ENCODE measurements around the gene GFER. TPM values are rescaled to one million over a fixed set of nuclear protein-coding genes. Genes with fewer than 3 reads are reported as not detected.
"Not testable (repeated sequence)": the region's sequence is repeated elsewhere in the genome, so short reads cannot be mapped to it uniquely, and the experiment has no call there.

GFER gene
- total and polyA plus RNA-seq, 7 donors = 18.9 to 53.2 (median 34.2) TPM

DNA sequence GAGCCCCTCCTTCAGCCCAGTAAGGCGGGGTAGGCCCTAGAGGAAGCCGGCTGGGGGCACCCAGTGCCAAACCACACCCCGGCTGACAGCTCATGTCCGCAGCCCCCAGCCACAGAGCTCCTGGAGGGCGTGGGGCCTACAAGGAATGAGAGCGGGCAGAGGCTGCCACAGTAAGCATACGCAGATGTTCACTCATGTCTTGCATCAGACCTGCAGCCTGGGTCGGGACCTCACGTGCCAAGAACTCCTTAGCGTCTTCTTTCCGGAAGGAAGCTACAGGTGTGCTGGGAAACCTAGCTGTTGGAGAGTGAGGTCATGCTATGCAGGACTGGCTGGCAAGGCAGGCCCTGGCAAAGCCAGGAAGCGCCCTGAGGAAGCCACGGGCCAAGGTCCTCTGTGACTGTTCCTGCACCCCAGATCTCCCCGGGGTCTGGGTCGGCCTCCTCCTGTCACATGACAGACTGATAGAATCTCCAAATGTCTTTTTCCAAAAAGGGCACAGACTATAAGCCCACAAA is 24.1 kb downstream of the GFER start:
- peak overlapping the region; percentile 98 for H3K4me3 ChIP-seq
- H3K27me3 ChIP-seq (ENCODE audit: insufficient read depth in 3 of 3, low read length in 2 of 3) = no peaks in the 10 kb centered on the region
- WGBS, 3 donors = 25 to 35% (median 31%) methylated on average over 15 of the region's 15 CpGs
- peak in 1 of 2 donors; percentile 72 for DNase-seq
- TF ChIP-seq, protein P1, sequence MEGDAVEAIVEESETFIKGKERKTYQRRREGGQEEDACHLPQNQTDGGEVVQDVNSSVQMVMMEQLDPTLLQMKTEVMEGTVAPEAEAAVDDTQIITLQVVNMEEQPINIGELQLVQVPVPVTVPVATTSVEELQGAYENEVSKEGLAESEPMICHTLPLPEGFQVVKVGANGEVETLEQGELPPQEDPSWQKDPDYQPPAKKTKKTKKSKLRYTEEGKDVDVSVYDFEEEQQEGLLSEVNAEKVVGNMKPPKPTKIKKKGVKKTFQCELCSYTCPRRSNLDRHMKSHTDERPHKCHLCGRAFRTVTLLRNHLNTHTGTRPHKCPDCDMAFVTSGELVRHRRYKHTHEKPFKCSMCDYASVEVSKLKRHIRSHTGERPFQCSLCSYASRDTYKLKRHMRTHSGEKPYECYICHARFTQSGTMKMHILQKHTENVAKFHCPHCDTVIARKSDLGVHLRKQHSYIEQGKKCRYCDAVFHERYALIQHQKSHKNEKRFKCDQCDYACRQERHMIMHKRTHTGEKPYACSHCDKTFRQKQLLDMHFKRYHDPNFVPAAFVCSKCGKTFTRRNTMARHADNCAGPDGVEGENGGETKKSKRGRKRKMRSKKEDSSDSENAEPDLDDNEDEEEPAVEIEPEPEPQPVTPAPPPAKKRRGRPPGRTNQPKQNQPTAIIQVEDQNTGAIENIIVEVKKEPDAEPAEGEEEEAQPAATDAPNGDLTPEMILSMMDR (IDR thresholded peaks at IDR 0.05) = no peak
- peaks cover 0 to 17% of the 10 kb centered on the region in 2 donors for H3K36me3 ChIP-seq (ENCODE audit: insufficient read depth in 1 of 2, low read depth in 1 of 2)
- no peak for ATAC-seq
- peaks cover 60% of the 10 kb centered on the region for H3K4me1 ChIP-seq
- H3K9me3 ChIP-seq = no peaks in the 10 kb centered on the region
- intact Hi-C loops (cut with DNase I) = no loop called here
- peak overlapping the region; percentile 98 for H3K27ac ChIP-seq

DNA sequence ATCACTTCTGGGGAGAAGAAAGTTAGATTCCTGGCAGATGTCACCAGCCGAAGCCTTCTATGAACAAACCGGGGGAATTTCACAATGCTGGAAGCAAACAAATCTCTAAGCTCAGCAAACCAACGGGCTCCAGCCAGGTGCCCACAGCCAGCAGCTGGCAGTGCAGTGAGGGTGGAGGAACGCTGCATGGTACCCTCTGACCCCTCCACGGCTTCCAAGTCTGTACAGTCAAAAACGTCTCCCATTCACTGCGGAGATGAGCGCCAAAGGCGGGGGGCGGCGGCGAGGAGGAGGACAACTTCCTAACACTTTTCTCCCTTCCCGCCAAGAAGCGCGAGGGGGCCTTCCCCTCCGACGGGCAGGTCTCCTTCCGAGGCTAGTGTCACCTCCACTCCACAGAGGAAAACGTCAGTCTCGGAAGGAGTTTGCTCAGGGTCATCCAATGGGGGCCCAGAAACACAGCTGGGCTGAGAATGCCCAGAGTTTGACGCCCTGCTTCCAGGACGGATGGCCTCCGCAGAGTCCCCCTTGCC is 24.7 kb downstream of the GFER start:
- Histone ChIP-seq H3K4me1 (peaks cover 54% of the 10 kb centered on the region), H3K36me3 (ENCODE audit: insufficient read depth in 1 of 2, low read depth in 1 of 2) (peaks cover 0 to 13% of the 10 kb centered on the region in 2 donors), H3K27ac (peak overlapping the region; percentile 98), H3K27me3 (ENCODE audit: insufficient read depth in 3 of 3, low read length in 2 of 3) (no peaks in the 10 kb centered on the region), H3K4me3 (peak overlapping the region; percentile 98), H3K9me3 (no peaks in the 10 kb centered on the region)
- 4 to 10% (median 5%) methylated on average over 23 of the region's 23 CpGs for WGBS, 3 donors
- no peak for ATAC-seq
- DNase-seq = peak in 1 of 2 donors; percentile 60
- intact Hi-C loops (cut with DNase I) = no loop called here
- TF ChIP-seq, protein P1 (IDR thresholded peaks at IDR 0.05) = no peak

DNA sequence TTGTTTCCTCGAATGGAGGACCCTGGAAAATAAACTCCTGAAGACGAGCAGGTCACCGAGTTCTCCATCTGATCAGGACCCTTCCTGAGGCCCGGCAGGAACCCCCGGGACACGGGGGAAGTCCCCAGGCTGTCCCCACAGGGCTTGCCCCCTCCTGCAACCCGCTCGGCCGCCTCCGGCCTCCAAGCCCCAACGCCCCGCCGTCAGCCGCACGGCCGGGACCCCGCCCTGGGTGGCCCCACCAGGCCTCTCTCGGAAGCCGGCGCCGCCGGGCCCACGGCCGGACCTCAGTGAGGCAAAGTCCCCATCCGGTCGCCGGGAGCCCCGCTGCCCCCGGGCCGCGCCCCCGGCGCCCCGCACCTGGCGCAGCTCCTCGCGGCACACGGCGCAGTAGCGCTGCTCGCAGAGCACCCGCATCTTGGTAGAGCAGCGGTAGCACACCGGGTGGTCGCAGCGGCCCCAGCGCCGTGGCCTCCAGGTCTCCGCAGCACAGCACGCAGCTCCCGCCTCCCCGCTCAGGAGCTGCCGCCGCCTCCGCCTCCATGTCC is 25.2 kb downstream of the GFER start:
- DNase-seq (peak in 1 of 2 donors; percentile 58), ATAC-seq (peak; percentile 1 to 4 (median 2))
- 0 to 1% (median 0%) methylated on average over 31 to 55 of the region's 55 CpGs for WGBS, 3 donors
- intact Hi-C loops (cut with DNase I) = no loop called here
- Histone ChIP-seq H3K9me3 (no peaks in the 10 kb centered on the region), H3K4me1 (peaks cover 49% of the 10 kb centered on the region), H3K27me3 (ENCODE audit: insufficient read depth in 3 of 3, low read length in 2 of 3) (no peaks in the 10 kb centered on the region), H3K27ac (peak overlapping the region; percentile 98), H3K36me3 (ENCODE audit: insufficient read depth in 1 of 2, low read depth in 1 of 2) (peaks cover 0 to 13% of the 10 kb centered on the region in 2 donors), H3K4me3 (peak overlapping the region; percentile 98)
- TF ChIP-seq, protein P1 (IDR thresholded peaks at IDR 0.05) = no peak

DNA sequence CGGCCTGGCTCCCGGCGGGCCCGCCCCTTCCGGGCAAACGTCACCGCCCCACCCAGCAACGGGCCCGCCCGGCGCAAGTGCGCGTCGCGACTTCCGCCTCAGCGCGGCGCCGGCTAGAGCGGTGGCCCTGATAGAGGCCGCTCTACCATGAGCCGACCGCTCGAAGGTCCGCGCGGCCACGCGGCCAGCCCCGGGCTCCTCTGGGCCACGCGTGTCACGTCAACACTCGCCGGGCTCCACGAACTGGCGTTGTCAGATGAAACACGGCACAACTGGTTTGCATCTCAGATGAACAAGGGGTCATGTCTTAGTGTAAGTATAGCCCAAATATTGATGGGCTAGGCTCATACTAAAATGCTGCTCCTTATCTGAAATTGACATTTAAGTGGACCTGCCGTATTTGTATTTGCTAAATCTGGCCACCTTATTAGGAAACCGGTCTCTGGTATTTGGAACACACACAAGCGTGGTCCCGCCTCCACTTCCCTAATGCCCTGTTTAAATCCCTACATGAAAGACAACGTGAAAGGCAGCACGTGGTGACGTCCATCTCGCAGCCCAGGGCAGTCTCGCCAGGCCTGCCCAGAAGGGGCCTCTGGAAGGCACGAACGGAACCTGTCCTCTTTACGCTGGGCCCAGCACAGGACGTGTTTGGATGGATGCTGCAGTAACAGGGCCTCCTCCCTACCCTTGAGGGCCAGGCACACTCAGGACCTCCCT is 26.0 kb downstream of the GFER start, which contains the start of gene ZNF598:
Gene ZNF598 (minus strand): TSS at position 31 of the 720 bp plus-strand sequence.
- peak; percentile 93 to 96 (median 94) for ATAC-seq
- Histone ChIP-seq H3K27ac (peak within 1 kb of the TSS; percentile 98), H3K36me3 (ENCODE audit: insufficient read depth in 1 of 2, low read depth in 1 of 2) (peaks cover 0 to 13% of the 10 kb centered on the region in 2 donors), H3K9me3 (no peaks in the 10 kb centered on the region), H3K27me3 (ENCODE audit: insufficient read depth in 3 of 3, low read length in 2 of 3) (no peaks in the 10 kb centered on the region), H3K4me3 (peak within 1 kb of the TSS; percentile 98), H3K4me1 (peaks cover 42% of the 10 kb centered on the region)
- 1 to 2% (median 1%) methylated on average over 52 of the region's 52 CpGs for WGBS, 3 donors
- intact Hi-C loops (cut with DNase I) = no loop called here
- TF ChIP-seq, protein P1 (IDR thresholded peaks at IDR 0.05) = peak; percentile 5
- DNase-seq = peak; percentile 88 to 93

DNA sequence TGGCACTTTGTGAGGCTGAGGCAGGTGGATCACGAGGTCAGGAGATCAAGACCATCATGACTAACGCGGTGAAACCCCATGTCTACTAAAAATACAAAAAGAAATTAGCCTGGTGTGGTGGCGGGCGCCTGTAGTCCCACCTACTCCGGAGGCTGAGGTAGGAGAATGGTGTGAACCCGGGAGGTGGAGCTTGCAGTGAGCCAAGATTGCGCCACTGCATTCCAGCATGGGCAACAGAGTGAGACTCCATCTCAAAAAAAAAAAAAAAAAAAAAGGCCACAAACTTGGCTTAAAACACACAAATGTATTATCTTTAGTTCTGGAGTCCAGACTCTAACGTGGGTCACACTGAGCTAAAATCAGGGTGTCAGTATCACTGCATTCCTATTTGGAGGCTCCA is 27.7 kb downstream of the GFER start:
- ATAC-seq; H3K27ac ChIP-seq; H3K9me3 ChIP-seq; H3K4me3 ChIP-seq; intact Hi-C loops (cut with DNase I); DNase-seq; H3K27me3 ChIP-seq (ENCODE audit: insufficient read depth in 3 of 3, low read length in 2 of 3): not testable (repeated sequence)
- H3K4me1 ChIP-seq = peaks cover 28% of the 10 kb centered on the region
- H3K36me3 ChIP-seq (ENCODE audit: insufficient read depth in 1 of 2, low read depth in 1 of 2) = peaks cover 0 to 13% of the 10 kb centered on the region in 2 donors
- WGBS, 3 donors = 87% methylated on average over 9 of the region's 9 CpGs
